HG03565 (cell line): Measurements from ENCODE around the gene ANTXR2.
"Not testable (repeated sequence)": the region's sequence is repeated elsewhere in the genome, so short reads cannot be mapped to it uniquely, and the experiment has no call there.

Experiments used
- ATAC-seq: cut with Tn5 transposase; IDR thresholded peaks from one replicate; pipeline ENCODE4 v1.9.1; 2021; ENCODE audit warnings: mild to moderate bottlenecking, moderate library complexity; ENCODE audit not compliant: unreplicated experiment

The ANTXR2 gene

DNA sequence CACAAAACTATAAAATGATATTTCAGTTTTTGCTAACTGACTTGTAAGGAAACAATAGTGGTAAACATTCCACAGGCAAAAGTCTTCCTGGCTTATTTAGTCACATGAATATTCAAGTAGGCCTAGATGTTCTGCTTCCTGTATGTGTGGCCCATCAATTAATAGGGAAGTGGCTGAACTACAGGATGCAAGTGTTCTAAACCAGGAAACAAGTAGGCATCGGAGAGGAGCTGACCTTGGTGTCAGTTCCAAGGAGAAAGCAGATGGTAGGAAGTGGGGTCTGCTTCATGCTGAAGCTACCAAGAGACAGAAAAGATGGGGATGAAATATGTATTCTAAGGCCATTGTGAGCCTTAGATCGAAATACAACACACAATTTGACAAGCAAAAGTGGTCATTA, 149.7 kb downstream of the ANTXR2 start:
- ATAC-seq: no peak

GRCh38 chr4:79922011-79922410, 151.0 kb downstream of the ANTXR2 start:
- no peak for ATAC-seq

GRCh38 chr4:79920163-79920853, 152.7 kb downstream of the ANTXR2 start:
- no peak for ATAC-seq

DNA sequence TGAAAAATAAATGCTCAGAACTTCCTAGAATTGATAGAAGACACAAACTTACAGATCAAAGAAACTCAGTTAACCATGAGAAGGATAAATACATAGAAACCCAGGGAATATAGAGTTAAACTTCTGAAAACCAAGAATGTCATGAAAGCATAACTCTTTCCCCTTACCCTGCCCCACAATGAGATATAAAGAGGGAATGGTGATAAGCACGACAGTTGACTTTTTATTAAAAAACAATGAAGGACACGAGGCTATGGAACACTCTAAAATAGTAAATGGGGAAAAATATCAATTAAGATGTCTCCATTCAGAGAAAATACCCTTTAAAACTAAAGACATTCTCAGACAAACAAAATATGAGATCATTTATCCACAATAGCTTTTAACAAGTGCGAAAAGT, 154.7 kb downstream of the ANTXR2 start:
- no peak for ATAC-seq

DNA sequence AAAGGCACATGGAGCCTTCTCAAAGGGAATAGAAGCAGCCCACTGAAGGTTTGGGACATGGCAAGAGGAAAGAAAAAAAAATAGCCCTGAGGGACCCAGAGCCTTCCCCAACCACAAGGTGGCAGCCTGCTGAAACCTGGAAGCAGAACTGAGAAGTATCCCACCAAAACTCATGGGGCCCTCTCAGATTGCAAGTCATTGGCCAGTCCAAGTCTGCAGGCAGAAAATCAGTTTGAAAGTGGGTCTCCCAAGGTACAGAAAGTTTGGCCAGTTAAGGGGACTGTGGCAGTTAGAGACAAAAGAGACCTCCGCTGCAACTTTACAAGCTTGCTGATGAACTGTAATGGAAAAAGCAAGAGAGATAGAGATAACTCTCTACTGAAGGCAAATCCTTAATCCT, 155.8 kb downstream of the ANTXR2 start:
- peak; percentile 74 for ATAC-seq

- ATAC-seq: no peak
These were observed 157.8 kb downstream of the ANTXR2 start for GRCh38 chr4:79915246-79915645.

GRCh38 chr4:79913581-79913980, 159.4 kb downstream of the ANTXR2 start:
- no peak for ATAC-seq

DNA sequence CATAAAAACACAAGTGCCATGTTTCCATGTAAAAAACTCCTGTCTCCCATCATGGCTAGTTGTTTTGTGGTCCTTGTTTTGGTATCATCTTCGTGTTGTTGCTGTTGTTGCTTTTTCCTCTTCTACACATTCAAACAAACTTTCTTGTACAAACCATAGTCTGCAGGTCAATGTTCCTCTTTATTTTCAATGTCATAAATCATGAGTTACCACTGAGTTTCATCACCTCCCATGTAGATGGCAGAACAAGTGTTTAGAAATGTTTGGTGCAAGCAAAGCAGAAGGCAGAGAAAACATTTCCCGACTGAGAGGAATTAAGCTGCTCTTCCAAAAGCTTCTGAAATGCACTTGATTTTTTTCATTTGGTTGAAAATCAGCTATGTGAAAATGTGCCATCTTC, 166.0 kb downstream of the ANTXR2 start:
- ATAC-seq: no peak

- no peak for ATAC-seq
These were observed 166.7 kb downstream of the ANTXR2 start for GRCh38 chr4:79906303-79906702.

DNA sequence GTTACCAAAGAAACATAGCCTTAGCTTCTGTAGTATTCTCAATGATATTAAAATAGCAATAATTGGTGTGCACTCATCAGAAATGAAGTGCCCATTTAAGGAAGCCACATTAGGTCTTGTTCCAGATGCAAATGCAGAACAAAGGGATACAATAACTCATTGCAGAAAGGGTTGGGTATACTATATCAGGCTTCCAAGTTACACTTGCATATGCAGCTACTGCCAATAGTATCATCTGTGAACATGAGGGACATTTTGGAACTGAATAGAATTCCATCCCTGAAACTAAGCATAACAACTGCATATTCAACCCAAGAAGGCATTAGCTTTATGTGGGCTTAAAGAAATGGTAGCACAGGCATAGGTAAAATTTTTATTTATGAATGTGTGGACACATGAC, 167.8 kb downstream of the ANTXR2 start:
- ATAC-seq: no peak

GRCh38 chr4:79904331-79904730, 168.7 kb downstream of the ANTXR2 start:
- no peak for ATAC-seq

DNA sequence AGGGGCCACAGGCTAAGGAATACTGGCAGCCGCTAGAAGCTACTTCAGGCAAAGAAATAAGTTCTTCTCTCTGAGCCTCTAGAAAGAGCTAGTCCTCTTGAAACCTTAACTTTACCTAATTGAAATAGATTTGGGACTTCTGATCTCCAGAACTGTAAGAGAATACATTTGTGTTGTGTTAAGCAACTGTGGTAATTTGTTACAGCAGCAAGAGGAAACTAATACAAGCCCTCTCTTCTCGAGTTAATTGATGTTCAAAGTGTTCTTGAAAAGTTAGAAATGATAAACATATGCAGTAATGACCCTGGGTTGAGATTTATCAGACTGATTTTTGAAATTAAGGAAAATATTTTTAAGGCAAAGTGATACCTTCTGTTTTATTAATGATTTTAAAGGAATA, 172.8 kb downstream of the ANTXR2 start:
- no peak for ATAC-seq

DNA sequence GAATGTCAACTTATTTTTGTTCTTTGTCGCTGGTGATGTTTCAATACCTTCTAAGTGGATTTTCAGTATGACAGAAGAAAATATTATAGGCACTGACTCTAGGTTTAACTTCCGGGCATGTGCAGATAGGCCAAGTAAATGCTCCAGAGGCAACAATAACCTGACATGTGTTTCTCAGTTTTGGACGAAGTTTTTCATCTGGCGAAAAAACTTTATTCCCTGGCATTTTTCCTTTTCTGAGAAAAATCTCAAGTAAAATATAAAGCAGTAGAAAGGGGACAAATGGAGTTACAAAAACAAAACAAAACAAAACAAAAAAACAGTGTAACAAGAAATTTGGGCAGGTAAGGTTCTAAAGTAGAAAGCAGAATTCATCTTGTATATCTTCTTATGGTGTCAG, 173.5 kb downstream of the ANTXR2 start:
- ATAC-seq: no peak

DNA sequence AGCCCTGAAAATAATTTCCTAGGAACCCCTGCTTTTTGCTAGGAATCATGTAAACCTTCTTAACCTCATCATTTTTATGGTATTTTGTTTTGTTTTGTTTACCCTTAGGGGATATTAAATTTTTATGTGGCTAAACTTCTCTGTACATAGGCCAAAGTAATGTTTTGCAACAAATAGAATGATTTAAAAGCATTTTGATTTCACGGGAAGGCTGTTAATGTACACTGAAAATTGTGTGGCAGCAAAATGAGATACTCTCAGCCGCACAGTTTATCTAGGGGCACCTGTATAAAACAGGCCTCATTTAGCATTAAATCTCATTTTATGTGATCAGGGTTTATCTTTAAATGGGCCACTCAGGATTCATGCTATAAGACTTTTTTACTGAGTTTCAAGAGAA, 175.0 kb downstream of the ANTXR2 start:
- ATAC-seq: no peak

DNA sequence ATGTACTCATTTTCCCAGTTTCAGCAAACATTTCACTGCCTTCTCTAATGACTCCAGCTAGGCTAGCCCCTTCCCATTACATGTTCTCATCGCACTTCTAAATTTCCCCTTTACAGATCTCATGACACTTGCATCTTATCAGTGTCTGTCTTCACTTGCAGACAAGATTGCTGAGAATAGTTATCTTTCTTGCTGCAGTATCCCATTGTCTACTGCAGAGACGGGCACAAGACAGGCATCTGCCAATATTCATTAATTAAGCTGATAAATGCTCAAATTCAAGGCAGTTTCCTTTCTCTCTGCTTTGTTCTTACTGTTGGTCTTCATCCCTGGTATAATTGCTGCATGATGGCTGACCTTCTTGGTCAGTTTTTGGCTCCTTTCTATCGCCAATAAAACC, 175.9 kb downstream of the ANTXR2 start:
- ATAC-seq: no peak

DNA sequence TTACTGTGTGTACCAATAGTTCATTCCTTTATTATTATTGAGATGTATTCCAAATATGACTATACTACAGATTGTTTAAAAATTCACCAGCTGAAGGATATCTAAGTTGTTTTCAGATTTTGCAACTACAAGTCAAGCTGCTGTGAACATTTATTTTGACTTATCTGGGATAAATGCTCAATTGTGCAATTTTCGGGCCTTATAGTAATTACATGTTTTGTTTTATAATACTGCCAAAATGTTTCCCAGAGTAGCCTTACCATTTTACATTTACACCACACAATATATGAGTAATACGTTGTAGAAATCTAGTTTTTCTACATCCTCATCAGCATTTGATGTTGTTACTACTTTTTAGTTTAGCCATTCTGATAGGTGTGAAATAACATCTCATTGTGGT, 179.6 kb downstream of the ANTXR2 start:
- no peak for ATAC-seq

GRCh38 chr4:79889026-79889425, 184.0 kb downstream of the ANTXR2 start:
- ATAC-seq: not testable (repeated sequence)

DNA sequence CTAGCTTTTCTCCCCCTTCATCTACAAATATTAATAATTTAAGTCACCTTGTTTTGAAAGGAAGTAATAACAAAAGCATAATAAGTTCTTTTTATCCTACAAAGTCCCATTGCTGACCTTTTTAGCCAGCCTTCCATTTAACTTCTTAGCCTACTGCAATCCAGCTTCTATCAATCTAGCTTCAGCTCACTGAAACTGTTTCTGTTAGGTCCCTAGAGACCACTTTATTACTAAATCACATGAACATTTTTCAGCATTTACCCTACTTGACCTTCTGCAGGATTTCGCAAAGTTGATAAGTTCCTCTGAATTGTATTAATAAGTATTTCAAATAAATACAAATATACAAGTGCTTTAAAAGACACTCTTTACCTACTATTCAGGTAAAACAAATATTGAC, 186.5 kb downstream of the ANTXR2 start:
- ATAC-seq: no peak

DNA sequence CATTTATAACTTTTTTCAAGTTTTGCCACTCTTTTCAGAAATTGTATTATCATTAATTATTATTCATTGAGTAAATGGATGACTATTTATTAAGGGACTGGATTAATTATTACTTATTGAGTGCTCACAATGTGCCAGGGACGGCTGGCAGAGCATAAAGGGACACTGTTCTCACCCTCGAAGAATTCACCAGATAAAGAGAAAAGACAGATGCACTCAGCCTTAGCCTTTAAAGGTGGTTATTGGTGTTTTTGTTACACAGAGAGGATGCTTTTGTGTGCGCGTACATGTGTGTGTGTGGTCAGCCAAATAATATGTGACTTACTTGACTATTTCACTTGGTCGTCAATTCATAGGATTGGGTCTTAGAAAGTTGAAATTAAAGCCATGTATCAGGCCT, 187.0 kb downstream of the ANTXR2 start:
- ATAC-seq: no peak

- ATAC-seq: no peak
These were observed 189.7 kb downstream of the ANTXR2 start for GRCh38 chr4:79883290-79883689.

DNA sequence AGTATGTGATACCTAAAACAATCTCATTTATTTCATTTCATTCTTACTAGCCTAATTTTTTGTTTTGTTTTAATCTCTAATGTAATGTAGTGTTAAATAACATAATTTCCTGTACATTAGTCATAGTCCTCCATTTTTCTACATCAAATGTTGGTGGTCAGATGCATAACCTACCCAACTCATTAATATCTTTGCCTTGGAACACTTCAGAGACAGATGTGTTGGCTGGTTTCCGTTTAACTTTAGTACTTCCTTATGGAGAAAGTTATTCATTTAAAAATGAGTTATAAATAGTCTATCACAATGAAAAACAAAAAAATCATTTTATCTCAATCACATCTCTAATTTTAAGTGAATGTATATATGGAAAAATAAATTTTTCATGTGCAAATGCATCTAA, 190.2 kb downstream of the ANTXR2 start:
- ATAC-seq: no peak

GRCh38 chr4:79881407-79881806, 191.6 kb downstream of the ANTXR2 start:
- ATAC-seq: no peak

GRCh38 chr4:79877511-79877910, 195.5 kb downstream of the ANTXR2 start:
- ATAC-seq: no peak
